ENCODE measurements around the gene UBE2F.

GRCh38 chr2:237978058-237978712 is 11.4 kb downstream of the UBE2F start:
- TF ChIP-seq CAMTA2 (CRISPR knock-in tag; conservative IDR thresholded peaks at IDR 0.05) (no peak), CTCF (IDR thresholded peaks at IDR 0.05 in 2 of 3, conservative IDR thresholded peaks at IDR 0.05 in 1 of 3; ENCODE audit: insufficient read depth in 2 of 3, low read depth in 1 of 3, low read length in 3 of 3) (no peak), UBTF (IDR thresholded peaks at IDR 0.05; ENCODE audit: borderline replicate concordance in 1 of 2, low read depth in 2 of 2, low read length in 2 of 2) (no peak), ZNF12 (CRISPR knock-in tag; IDR thresholded peaks at IDR 0.05) (no peak), AFF1 (IDR thresholded peaks at IDR 0.05; ENCODE audit: low read depth in 1 of 2, partially characterized antibody in 2 of 2) (no peak)

All from K562 (cell line).